HEK293 (cell line): ENCODE results near the gene STEEP1.

Source experiments
- ATF2 ChIP-seq: fragments of 450-650 bp; formaldehyde crosslinking; IDR thresholded peaks from 2 replicates; pipeline ENCODE4 v1.5.1; 2016; ENCODE audit warnings: missing biosample characterization, missing genetic modification characterization, low read depth
- EGR2 ChIP-seq: fragments of 450-650 bp; formaldehyde crosslinking; IDR thresholded peaks from 2 replicates; pipeline ENCODE4 v1.5.1; 2016; ENCODE audit warnings: low read depth, missing biosample characterization, missing genetic modification characterization
- GLI4 ChIP-seq: fragments of 450-650 bp; formaldehyde crosslinking; IDR thresholded peaks from 2 replicates; pipeline ENCODE4 v1.5.1; 2016; ENCODE audit warnings: missing biosample characterization, missing genetic modification characterization
- GLIS2 ChIP-seq: fragments of 450-650 bp; formaldehyde crosslinking; IDR thresholded peaks from 2 replicates; pipeline ENCODE4 v1.5.1; 2016; ENCODE audit warnings: missing biosample characterization, missing genetic modification characterization
- INSM2 ChIP-seq: fragments of 450-650 bp; formaldehyde crosslinking; IDR thresholded peaks from 2 replicates; pipeline ENCODE4 v1.5.1; 2016; ENCODE audit warnings: missing biosample characterization, missing genetic modification characterization
- KLF16 ChIP-seq: fragments of 450-650 bp; formaldehyde crosslinking; IDR thresholded peaks from 2 replicates; pipeline ENCODE4 v1.5.1; 2017; ENCODE audit warnings: missing biosample characterization, missing genetic modification characterization
- KLF17 ChIP-seq: fragments of 450-650 bp; formaldehyde crosslinking; IDR thresholded peaks from 2 replicates; pipeline ENCODE4 v1.5.1; 2016; ENCODE audit warnings: missing biosample characterization, missing genetic modification characterization
- KLF9 ChIP-seq: fragments of 450-650 bp; formaldehyde crosslinking; IDR thresholded peaks from 2 replicates; pipeline ENCODE4 v1.5.1; 2016; ENCODE audit warnings: missing biosample characterization, missing genetic modification characterization, low read depth
- SP7 ChIP-seq: fragments of 450-650 bp; formaldehyde crosslinking; IDR thresholded peaks from 2 replicates; pipeline ENCODE4 v1.5.1; 2016; ENCODE audit warnings: missing biosample characterization, missing genetic modification characterization
- ZBTB11 ChIP-seq: fragments of 450-650 bp; formaldehyde crosslinking; conservative IDR thresholded peaks from 2 replicates; pipeline ENCODE4 v1.5.1; 2016; ENCODE audit warnings: low read depth, missing biosample characterization, missing genetic modification characterization
- ZBTB26 ChIP-seq: fragments of 450-650 bp; formaldehyde crosslinking; optimal IDR thresholded peaks from 2 replicates; pipeline ENCODE3; 2016; ENCODE audit warnings: missing biosample characterization, mild to moderate bottlenecking, missing genetic modification characterization
- ZFP37 ChIP-seq: fragments of 450-650 bp; formaldehyde crosslinking; IDR thresholded peaks from 2 replicates; pipeline ENCODE4 v1.5.1; 2016; ENCODE audit warnings: missing biosample characterization, missing genetic modification characterization
- ZNF10 ChIP-seq: fragments of 450-650 bp; formaldehyde crosslinking; IDR thresholded peaks from 2 replicates; pipeline ENCODE4 v1.5.1; 2017; ENCODE audit warnings: missing biosample characterization, missing genetic modification characterization
- ZNF280D ChIP-seq: fragments of 450-650 bp; formaldehyde crosslinking; IDR thresholded peaks from 2 replicates; pipeline ENCODE4 v1.5.1; 2016; ENCODE audit warnings: missing biosample characterization, missing genetic modification characterization
- ZNF311 ChIP-seq: fragments of 450-650 bp; formaldehyde crosslinking; IDR thresholded peaks from 2 replicates; pipeline ENCODE4 v1.5.1; 2017; ENCODE audit warnings: missing biosample characterization, missing genetic modification characterization, borderline replicate concordance
- ZNF324 ChIP-seq: fragments of 450-650 bp; formaldehyde crosslinking; IDR thresholded peaks from 2 replicates; pipeline ENCODE4 v1.5.1; 2016; ENCODE audit warnings: missing biosample characterization, missing genetic modification characterization
- ZNF335 ChIP-seq: fragments of 450-650 bp; formaldehyde crosslinking; conservative IDR thresholded peaks from 2 replicates; pipeline ENCODE4 v1.5.1; 2016; ENCODE audit warnings: missing biosample characterization, missing genetic modification characterization
- ZNF404 ChIP-seq: fragments of 450-650 bp; formaldehyde crosslinking; IDR thresholded peaks from 2 replicates; pipeline ENCODE4 v1.5.1; 2017; ENCODE audit warnings: missing biosample characterization, missing genetic modification characterization
- ZNF488 ChIP-seq: fragments of 450-650 bp; formaldehyde crosslinking; IDR thresholded peaks from 2 replicates; pipeline ENCODE4 v1.5.1; 2016; ENCODE audit warnings: missing biosample characterization, missing genetic modification characterization
- ZNF501 ChIP-seq: fragments of 450-650 bp; formaldehyde crosslinking; IDR thresholded peaks from 2 replicates; pipeline ENCODE4 v1.5.1; 2016; ENCODE audit warnings: missing biosample characterization, missing genetic modification characterization
- ZNF580 ChIP-seq: fragments of 450-650 bp; formaldehyde crosslinking; IDR thresholded peaks from 2 replicates; pipeline ENCODE4 v1.5.1; 2016; ENCODE audit warnings: missing biosample characterization, missing genetic modification characterization
- ZNF610 ChIP-seq: fragments of 450-650 bp; formaldehyde crosslinking; IDR thresholded peaks from 2 replicates; pipeline ENCODE4 v1.5.1; 2016; ENCODE audit warnings: missing biosample characterization, missing genetic modification characterization, borderline replicate concordance
- ZNF660 ChIP-seq: fragments of 450-650 bp; IDR thresholded peaks from 2 replicates; pipeline ENCODE4 v1.5.1; 2018; ENCODE audit warnings: missing biosample characterization, mild to moderate bottlenecking, missing genetic modification characterization
- ZNF777 ChIP-seq: fragments of 450-650 bp; formaldehyde crosslinking; IDR thresholded peaks from 2 replicates; pipeline ENCODE4 v1.5.1; 2017; ENCODE audit warnings: missing biosample characterization, missing genetic modification characterization, borderline replicate concordance
- ZNF843 ChIP-seq: fragments of 450-650 bp; formaldehyde crosslinking; IDR thresholded peaks from 2 replicates; pipeline ENCODE4 v1.5.1; 2016; ENCODE audit warnings: missing biosample characterization, missing genetic modification characterization

Gene STEEP1

GRCh38 chrX:119574394-119575266 is 9.4 kb upstream of the STEEP1 start, which contains the start of gene UBE2A (continued):
- TF ChIP-seq KLF17 (tag by site-specific recombination) (peak; percentile 73), ZNF580 (tag by site-specific recombination) (peak; percentile 68; the same call in 1 of the 2 replicates), ZNF610 (tag by site-specific recombination) (peak; percentile 81), ZBTB11 (tag by site-specific recombination) (0 out of 2 replicates have a peak, but pooled peaks have one; percentile 42), ZNF404 (no peak), ZNF280D (tag by site-specific recombination) (no peak), EGR2 (tag by site-specific recombination) (no peak; the same call in 1 of the 2 replicates), ZNF488 (no peak), GLIS2 (tag by site-specific recombination) (peak; percentile 80), ZFP37 (tag by site-specific recombination) (0 out of 2 replicates have a peak, but pooled peaks have one; percentile 47), KLF9 (tag by site-specific recombination) (peak; percentile 74), ZNF660 (tag by site-specific recombination) (peak; percentile 77; the same call in 1 of the 2 replicates), GLI4 (tag by site-specific recombination) (no peak), INSM2 (tag by site-specific recombination) (peak; percentile 42; the same call in 1 of the 2 replicates), ZNF777 (tag by site-specific recombination) (peak; percentile 65; the same call in 1 of the 2 replicates), ZNF843 (0 out of 2 replicates have a peak, but pooled peaks have one; percentile 61), ZNF10 (tag by site-specific recombination) (no peak), ZNF335 (tag by site-specific recombination) (peak; percentile 68), SP7 (peak; percentile 83), ATF2 (tag by site-specific recombination) (peak; percentile 81), ZNF324 (peak; percentile 87), KLF16 (peak; percentile 58; the same call in 1 of the 2 replicates), ZNF501 (tag by site-specific recombination) (peak; percentile 80), ZNF311 (tag by site-specific recombination) (no peak), ZBTB26 (tag by site-specific recombination) (peak; percentile 72)
